PC-3 (cell line): ENCODE results near the gene SLC39A11.

ENCODE experiments used
- EZH2 ChIP-seq: fragments of 300-600 bp; sonication (generic); IDR thresholded peaks from one replicate; pipeline ENCODE4 v1.6.1; 2017; ENCODE audit warnings: antibody characterized with exemption, mild to moderate bottlenecking, low read length; ENCODE audit not compliant: unreplicated experiment
- TF ChIP-seq, protein P1 (sequence below): fragments of 300-600 bp; sonication (generic); conservative IDR thresholded peaks from 2 replicates; pipeline ENCODE4 v1.5.1; 2017; ENCODE audit warnings: antibody characterized with exemption, low read depth, mild to moderate bottlenecking, low read length

- TF ChIP-seq EZH2: no peak
- TF ChIP-seq, protein P1, sequence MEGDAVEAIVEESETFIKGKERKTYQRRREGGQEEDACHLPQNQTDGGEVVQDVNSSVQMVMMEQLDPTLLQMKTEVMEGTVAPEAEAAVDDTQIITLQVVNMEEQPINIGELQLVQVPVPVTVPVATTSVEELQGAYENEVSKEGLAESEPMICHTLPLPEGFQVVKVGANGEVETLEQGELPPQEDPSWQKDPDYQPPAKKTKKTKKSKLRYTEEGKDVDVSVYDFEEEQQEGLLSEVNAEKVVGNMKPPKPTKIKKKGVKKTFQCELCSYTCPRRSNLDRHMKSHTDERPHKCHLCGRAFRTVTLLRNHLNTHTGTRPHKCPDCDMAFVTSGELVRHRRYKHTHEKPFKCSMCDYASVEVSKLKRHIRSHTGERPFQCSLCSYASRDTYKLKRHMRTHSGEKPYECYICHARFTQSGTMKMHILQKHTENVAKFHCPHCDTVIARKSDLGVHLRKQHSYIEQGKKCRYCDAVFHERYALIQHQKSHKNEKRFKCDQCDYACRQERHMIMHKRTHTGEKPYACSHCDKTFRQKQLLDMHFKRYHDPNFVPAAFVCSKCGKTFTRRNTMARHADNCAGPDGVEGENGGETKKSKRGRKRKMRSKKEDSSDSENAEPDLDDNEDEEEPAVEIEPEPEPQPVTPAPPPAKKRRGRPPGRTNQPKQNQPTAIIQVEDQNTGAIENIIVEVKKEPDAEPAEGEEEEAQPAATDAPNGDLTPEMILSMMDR: no peak
These were observed 380.8 kb downstream of the SLC39A11 start for GRCh38 chr17:72711521-72712310.
